ENCODE data around the gene STAB2.

The STAB2 gene

GRCh38 chr12:103813949-103814348, 226.9 kb downstream of the STAB2 start:
- no peak for DNase-seq

GRCh38 chr12:103814436-103814835, 227.4 kb downstream of the STAB2 start:
- no peak for DNase-seq
